Measurements from ENCODE around the gene FAM228A. TPM values are rescaled to one million over a fixed set of nuclear protein-coding genes. Genes with fewer than 3 reads are reported as not detected.

Gene FAM228A
- total and polyA plus RNA-seq, 4 donors, result 0.46 to 3.9 (median 1.3) TPM

- Histone ChIP-seq H3K9ac (ENCODE audit: insufficient read depth in 1 of 2, low read length in 2 of 2) (no peak overlapping the region), H3K27me3 (ENCODE audit: control insufficient read depth in 3 of 3, insufficient read depth in 3 of 3, low read length in 2 of 3) (no peaks in the 10 kb centered on the region), H3K4me1 (ENCODE audit: control insufficient read depth in 5 of 5, insufficient read depth in 5 of 5, low read length in 5 of 5) (peaks cover 0 to 3% (median 0%) of the 10 kb centered on the region in 5 donors), H3K9me3 (ENCODE audit: control insufficient read depth in 4 of 4, insufficient read depth in 3 of 4, low read length in 3 of 4) (no peaks in the 10 kb centered on the region), H3K4me3 (no peak overlapping the region), H3K27ac (ENCODE audit: low read depth in 1 of 2, low read length in 1 of 2) (no peak overlapping the region), H3K36me3 (ENCODE audit: control insufficient read depth in 4 of 4, insufficient read depth in 4 of 4, low read length in 4 of 4) (peaks cover 0 to 48% (median 19%) of the 10 kb centered on the region in 4 donors)
- ATAC-seq (ENCODE audit: insufficient read depth, low FRiP score) (no peak), DNase-seq (no peak)
- WGBS, 2 donors, result 85 to 89% methylated on average over 5 of the region's 5 CpGs
- TF ChIP-seq CTCF (IDR thresholded peaks at IDR 0.05; ENCODE audit: control extremely low read depth, extremely low read depth), result no peak
Observed at GRCh38 chr2:24203787-24204150, 28.9 kb downstream of the FAM228A start.

- Histone ChIP-seq H3K27me3 (ENCODE audit: control insufficient read depth in 3 of 3, insufficient read depth in 3 of 3, low read length in 2 of 3) (no peaks in the 10 kb centered on the region), H3K9ac (ENCODE audit: insufficient read depth in 1 of 2, low read length in 2 of 2) (no peak overlapping the region), H3K4me3 (no peak overlapping the region), H3K9me3 (ENCODE audit: control insufficient read depth in 4 of 4, insufficient read depth in 3 of 4, low read length in 3 of 4) (no peaks in the 10 kb centered on the region), H3K27ac (ENCODE audit: low read depth in 1 of 2, low read length in 1 of 2) (no peak overlapping the region), H3K4me1 (ENCODE audit: control insufficient read depth in 5 of 5, insufficient read depth in 5 of 5, low read length in 5 of 5) (peaks cover 0 to 3% (median 0%) of the 10 kb centered on the region in 5 donors), H3K36me3 (ENCODE audit: control insufficient read depth in 4 of 4, insufficient read depth in 4 of 4, low read length in 4 of 4) (peaks cover 0 to 54% (median 22%) of the 10 kb centered on the region in 4 donors)
- no peak for DNase-seq
- ATAC-seq (ENCODE audit: insufficient read depth, low FRiP score), result no peak
- WGBS, 2 donors, result 96 to 97% methylated on average over 12 of the region's 12 CpGs
- TF ChIP-seq CTCF (IDR thresholded peaks at IDR 0.05; ENCODE audit: control extremely low read depth, extremely low read depth), result no peak
Observed at GRCh38 chr2:24204505-24204904, 29.7 kb downstream of the FAM228A start.

GRCh38 chr2:24205131-24205530 is 30.3 kb downstream of the FAM228A start:
- Histone ChIP-seq H3K36me3 (ENCODE audit: control insufficient read depth in 4 of 4, insufficient read depth in 4 of 4, low read length in 4 of 4) (peaks cover 0 to 59% (median 22%) of the 10 kb centered on the region in 4 donors), H3K4me1 (ENCODE audit: control insufficient read depth in 5 of 5, insufficient read depth in 5 of 5, low read length in 5 of 5) (peaks cover 0 to 3% (median 0%) of the 10 kb centered on the region in 5 donors), H3K9ac (ENCODE audit: insufficient read depth in 1 of 2, low read length in 2 of 2) (no peak overlapping the region), H3K27me3 (ENCODE audit: control insufficient read depth in 3 of 3, insufficient read depth in 3 of 3, low read length in 2 of 3) (no peaks in the 10 kb centered on the region), H3K9me3 (ENCODE audit: control insufficient read depth in 4 of 4, insufficient read depth in 3 of 4, low read length in 3 of 4) (no peaks in the 10 kb centered on the region), H3K4me3 (no peak overlapping the region), H3K27ac (ENCODE audit: low read depth in 1 of 2, low read length in 1 of 2) (no peak overlapping the region)
- 92 to 95% methylated on average over 4 of the region's 4 CpGs for WGBS, 2 donors
- no peak for TF ChIP-seq CTCF (IDR thresholded peaks at IDR 0.05; ENCODE audit: control extremely low read depth, extremely low read depth)
- ATAC-seq (ENCODE audit: insufficient read depth, low FRiP score), result no peak
- DNase-seq, result no peak

DNA sequence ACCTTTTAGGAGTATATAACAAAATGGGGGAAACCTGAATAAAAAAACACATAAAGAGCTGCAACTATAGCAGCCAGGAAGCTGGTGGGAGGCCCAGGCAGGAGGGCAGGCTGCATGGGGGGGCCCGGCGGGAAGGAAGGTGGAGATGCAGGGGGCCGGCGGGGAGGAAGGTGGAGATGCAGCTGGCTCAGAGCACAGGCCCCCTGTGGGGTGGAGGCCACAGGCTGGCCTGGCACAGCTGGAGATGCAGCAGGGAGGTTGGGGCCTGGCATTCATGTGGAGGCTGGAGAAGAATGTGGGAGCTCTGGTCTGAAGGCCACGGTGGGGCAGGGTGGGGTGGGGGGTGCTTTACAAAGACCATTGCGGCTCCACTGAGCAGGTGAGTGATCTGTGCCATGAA is 31.4 kb downstream of the FAM228A start:
- H3K27ac ChIP-seq (ENCODE audit: low read depth in 1 of 2, low read length in 1 of 2), result no peak overlapping the region
- no peak overlapping the region for H3K9ac ChIP-seq (ENCODE audit: insufficient read depth in 1 of 2, low read length in 2 of 2)
- 95% methylated on average over 6 of the region's 6 CpGs for WGBS, 2 donors
- DNase-seq, result no peak
- H3K36me3 ChIP-seq (ENCODE audit: control insufficient read depth in 4 of 4, insufficient read depth in 4 of 4, low read length in 4 of 4), result peaks cover 3 to 66% (median 26%) of the 10 kb centered on the region in 4 donors
- H3K4me3 ChIP-seq, result no peak overlapping the region
- H3K4me1 ChIP-seq (ENCODE audit: control insufficient read depth in 5 of 5, insufficient read depth in 5 of 5, low read length in 5 of 5), result no peaks in the 10 kb centered on the region
- H3K27me3 ChIP-seq (ENCODE audit: control insufficient read depth in 3 of 3, insufficient read depth in 3 of 3, low read length in 2 of 3), result no peaks in the 10 kb centered on the region
- TF ChIP-seq CTCF (IDR thresholded peaks at IDR 0.05; ENCODE audit: control extremely low read depth, extremely low read depth), result no peak
- no peak for ATAC-seq (ENCODE audit: insufficient read depth, low FRiP score)
- no peaks in the 10 kb centered on the region for H3K9me3 ChIP-seq (ENCODE audit: control insufficient read depth in 4 of 4, insufficient read depth in 3 of 4, low read length in 3 of 4)
